Endothelial cell of umbilical vein (primary cell): Measurements from ENCODE around the gene RAB32. TPM values are rescaled to one million over a fixed set of nuclear protein-coding genes. Genes with fewer than 3 reads are reported as not detected.

Source experiments
- BruUV-seq: library from RNA; stranded (reverse); fragments of 400-500 nt; replicated peaks from 2 replicates; lab custom pipeline; 2021; lab: Mats Ljungman, UMichigan
- CTCF ChIA-PET: fragments of 300-600, 350-600 bp; sonication (Branson Sonifier 250); formaldehyde crosslinking; loops from one replicate; lab custom pipeline; 2021; ENCODE audit warnings: antibody characterized with exemption, inconsistent platforms; lab: Charles Lee
- POLR2A ChIA-PET: fragments of 300-600, 350-600 bp; sonication (Branson Sonifier 250); formaldehyde crosslinking; loops from one replicate; lab custom pipeline; 2021; ENCODE audit warnings: antibody characterized with exemption, inconsistent platforms; lab: Charles Lee
- DNase-seq: peaks from one replicate; pipeline ENCODE4 v3.0.0-alpha.2; 2011; ENCODE audit warnings: low read depth, low spot score
- FAIRE-seq: peaks from 2 replicates; lab custom pipeline; 2011; peaks lifted over from hg19 to GRCh38; lab: Jason Lieb, UNC
- H2AFZ ChIP-seq: 2 replicates; pipeline ENCODE4 v1.6.0; 2012; ENCODE audit warnings: low read depth, low read length, control low read depth, inconsistent platforms
- H3K27ac ChIP-seq: 2 replicates; pipeline ENCODE4 v1.5.1; 2011; ENCODE audit warnings: low read depth, mild to moderate bottlenecking, control low read depth, low read length, moderate library complexity; ENCODE audit not compliant: insufficient read depth
- H3K27me3 ChIP-seq, 2 experiments: 2 replicates each; pipeline versions ENCODE4 v1.6.0 to v1.6.1; 2011; ENCODE audit warnings: low read length in 2 of 2, mixed read lengths in 1 of 2; ENCODE audit not compliant: control insufficient read depth in 2 of 2, insufficient read depth in 2 of 2
- H3K36me3 ChIP-seq, 2 experiments: 2 replicates in 1 of 2; 3 replicates in 1 of 2; pipeline ENCODE4 v1.5.1; 2011; ENCODE audit warnings: low read length in 2 of 2, mild to moderate bottlenecking in 1 of 2, moderate library complexity in 1 of 2; ENCODE audit not compliant: control insufficient read depth in 2 of 2, insufficient read depth in 2 of 2; ENCODE audit errors: extremely low read depth in 1 of 2
- H3K4me1 ChIP-seq: 3 replicates; pipeline ENCODE4 v1.5.1; 2011; ENCODE audit warnings: mild to moderate bottlenecking, low read length; ENCODE audit not compliant: control insufficient read depth, insufficient read depth; ENCODE audit errors: extremely low read depth
- H3K4me2 ChIP-seq: 2 replicates; pipeline ENCODE4 v1.6.1; 2011; ENCODE audit warnings: low read length, control low read depth, mixed read lengths; ENCODE audit not compliant: insufficient read depth
- H3K4me3 ChIP-seq, 3 experiments: fragments of 200-600 bp in 1 of 3; sonication (generic), shearing (Covaris generic) in 1 of 3; replicated peaks in 1 of 3; 2 replicates each; pipeline ENCODE4 v1.5.1; 2011 to 2016; ENCODE audit warnings: control low read depth in 3 of 3, low read length in 3 of 3, mild to moderate bottlenecking in 2 of 3, inconsistent platforms in 1 of 3, low read depth in 1 of 3, moderate library complexity in 1 of 3; ENCODE audit not compliant: insufficient read depth in 1 of 3
- H3K79me2 ChIP-seq: 2 replicates; pipeline ENCODE4 v1.6.0; 2012; ENCODE audit warnings: low read length, inconsistent platforms; ENCODE audit not compliant: control insufficient read depth, insufficient read depth
- H3K9ac ChIP-seq: replicated peaks from 2 replicates; pipeline ENCODE3; 2011; ENCODE audit warnings: low read length, control low read depth; ENCODE audit not compliant: insufficient read depth; ENCODE audit errors: extremely low read depth
- H3K9me1 ChIP-seq: replicated peaks from 3 replicates; pipeline ENCODE4 v1.6.0; 2011; ENCODE audit warnings: mild to moderate bottlenecking, low read length; ENCODE audit not compliant: control insufficient read depth, insufficient read depth; ENCODE audit errors: extremely low read depth
- H3K9me3 ChIP-seq: replicated peaks from 2 replicates; pipeline ENCODE4 v1.5.1; 2012; ENCODE audit warnings: low read length, inconsistent platforms; ENCODE audit not compliant: control insufficient read depth, insufficient read depth
- H4K20me1 ChIP-seq: replicated peaks from 2 replicates; pipeline ENCODE3; 2011; ENCODE audit warnings: mild to moderate bottlenecking, low read length; ENCODE audit not compliant: control insufficient read depth, insufficient read depth; ENCODE audit errors: extremely low read depth
- FOS ChIP-seq: IDR thresholded peaks from 2 replicates; pipeline ENCODE4 v1.6.1; 2011; ENCODE audit warnings: mild to moderate bottlenecking, low read length, moderate library complexity, borderline replicate concordance; ENCODE audit not compliant: insufficient read depth
- JUN ChIP-seq: IDR thresholded peaks from 2 replicates; pipeline ENCODE4 v1.6.1; 2011; ENCODE audit warnings: borderline replicate concordance, low read depth; ENCODE audit not compliant: insufficient read length, insufficient read depth
- MYC ChIP-seq: IDR thresholded peaks from one replicate; pipeline ENCODE4 v1.6.1; 2011; ENCODE audit warnings: mild to moderate bottlenecking, low read depth, low read length
- POLR2A ChIP-seq: IDR thresholded peaks from 2 replicates; pipeline ENCODE4 v1.6.1; 2012; ENCODE audit warnings: low read depth, mild to moderate bottlenecking, control low read depth, low read length
- POLR2AphosphoS5 ChIP-seq: IDR thresholded peaks from 2 replicates; pipeline ENCODE4 v1.6.1; 2012; ENCODE audit warnings: low read depth, mild to moderate bottlenecking, control low read depth, low read length, moderate library complexity; ENCODE audit not compliant: insufficient read depth
- dilution Hi-C: fragments of 300-500 bp; cut with MboI; formaldehyde crosslinking; loops from one replicate; pipeline ENCODE4 v1.15.0; 2019; ENCODE audit warnings: low sequenced_read_pairs; ENCODE audit not compliant: extremely low pct_ligation_motif_present
- intact Hi-C: fragments of 100-400 bp; cut with micrococcal nuclease; formaldehyde crosslinking; loops from one replicate; pipeline ENCODE4 v1.10.0; 2022
- polyA plus RNA-seq, 4 experiments: library from polyadenylated mRNA; depleted of rRNA in 3 of 4; stranded (reverse) in 3 of 4; unstranded in 1 of 4; fragments of >200 nt; gene quantifications; 2 replicates each; pipeline versions ENCODE4 v1.2.1 to v1.2.3, GENCODE V29; 2011 to 2012; ENCODE audit warnings: missing spikeins in 1 of 4
- total RNA-seq: library from RNA; stranded (reverse); gene quantifications from 2 replicates; pipeline ENCODE4 v1.2.3, GENCODE V29; 2021
- TF ChIP-seq, protein P1 (sequence below), 2 donors: IDR thresholded peaks; 1 replicate in 1 of 2; 2 replicates in 1 of 2; pipeline ENCODE4 v1.5.1; 2011; ENCODE audit warnings: low read length in 2 of 2, mild to moderate bottlenecking in 2 of 2, moderate library complexity in 2 of 2, control low read depth in 1 of 2, inconsistent platforms in 1 of 2, low read depth in 1 of 2; ENCODE audit not compliant: insufficient read depth in 1 of 2; ENCODE audit errors: extremely low read depth in 1 of 2

Gene RAB32
- total and polyA plus RNA-seq, 2 donors (not counting 3 experiments of a cell fraction or from before 2014, with no cell fraction given) = 49.6 to 78.3 TPM

DNA sequence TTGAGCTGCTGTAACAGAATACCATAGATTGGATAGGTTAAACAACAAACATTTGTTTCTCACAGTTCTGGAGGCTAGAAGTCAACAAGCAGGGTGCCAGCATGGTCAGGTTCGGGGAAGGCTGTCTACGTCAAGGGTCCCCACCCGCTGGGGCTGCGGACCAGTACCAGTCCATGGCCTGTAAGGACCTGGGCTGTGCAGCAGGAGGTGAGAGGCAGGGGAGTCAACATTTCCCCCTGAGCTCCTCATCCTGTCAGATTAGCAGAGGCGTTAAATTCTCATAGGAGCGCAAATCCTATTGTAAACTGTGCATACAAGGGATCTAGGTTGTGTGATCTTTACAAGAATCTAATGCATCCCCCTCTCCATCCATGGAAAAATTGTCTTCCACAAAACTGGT, 58.9 kb downstream of the RAB32 start:
- H3K4me2 ChIP-seq = no peak overlapping the region
- no peaks in the 10 kb centered on the region for H3K36me3 ChIP-seq
- TF ChIP-seq, protein P1, sequence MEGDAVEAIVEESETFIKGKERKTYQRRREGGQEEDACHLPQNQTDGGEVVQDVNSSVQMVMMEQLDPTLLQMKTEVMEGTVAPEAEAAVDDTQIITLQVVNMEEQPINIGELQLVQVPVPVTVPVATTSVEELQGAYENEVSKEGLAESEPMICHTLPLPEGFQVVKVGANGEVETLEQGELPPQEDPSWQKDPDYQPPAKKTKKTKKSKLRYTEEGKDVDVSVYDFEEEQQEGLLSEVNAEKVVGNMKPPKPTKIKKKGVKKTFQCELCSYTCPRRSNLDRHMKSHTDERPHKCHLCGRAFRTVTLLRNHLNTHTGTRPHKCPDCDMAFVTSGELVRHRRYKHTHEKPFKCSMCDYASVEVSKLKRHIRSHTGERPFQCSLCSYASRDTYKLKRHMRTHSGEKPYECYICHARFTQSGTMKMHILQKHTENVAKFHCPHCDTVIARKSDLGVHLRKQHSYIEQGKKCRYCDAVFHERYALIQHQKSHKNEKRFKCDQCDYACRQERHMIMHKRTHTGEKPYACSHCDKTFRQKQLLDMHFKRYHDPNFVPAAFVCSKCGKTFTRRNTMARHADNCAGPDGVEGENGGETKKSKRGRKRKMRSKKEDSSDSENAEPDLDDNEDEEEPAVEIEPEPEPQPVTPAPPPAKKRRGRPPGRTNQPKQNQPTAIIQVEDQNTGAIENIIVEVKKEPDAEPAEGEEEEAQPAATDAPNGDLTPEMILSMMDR (IDR thresholded peaks at IDR 0.05; ENCODE audit: extremely low read depth in 1 of 2, insufficient read depth in 1 of 2, low read depth in 1 of 2, low read length in 2 of 2) = no peak
- TF ChIP-seq POLR2A (no peak), FOS (no peak), JUN (no peak), POLR2AphosphoS5 (no peak), MYC (no peak)
- no peaks in the 10 kb centered on the region for H3K9me3 ChIP-seq
- no peak overlapping the region for H3K27ac ChIP-seq
- no peak overlapping the region for H3K9ac ChIP-seq
- DNase-seq (no peak), FAIRE-seq (no peak)
- H3K9me1 ChIP-seq = no peaks in the 10 kb centered on the region
- ChIA-PET CTCF (no interaction called here), POLR2A (no interaction called here)
- no peaks in the 10 kb centered on the region for H3K4me1 ChIP-seq
- intact Hi-C loops = no loop called here
- dilution Hi-C loops = no loop called here
- no TSS peak for BruUV-seq
- H4K20me1 ChIP-seq = no peaks in the 10 kb centered on the region
- peaks cover under 1 to 3% of the 10 kb centered on the region in 2 experiments for H3K27me3 ChIP-seq
- no peaks in the 10 kb centered on the region for H3K79me2 ChIP-seq
- no peak overlapping the region for H3K4me3 ChIP-seq
- H2AFZ ChIP-seq = no peak overlapping the region

Other genes starting within 250 kb of the RAB32 start
- gene ADGB, start 55.1 kb downstream of the RAB32 start, total RNA-seq = not detected in 2 replicates
- not detected in 2 replicates for gene ADGB, start 55.1 kb downstream of the RAB32 start, polyA plus RNA-seq